ENCODE measurements around the gene CFLAR. TPM values are rescaled to one million over a fixed set of nuclear protein-coding genes. Genes with fewer than 3 reads are reported as not detected.

Gene CFLAR
- total and polyA plus RNA-seq, 2 of the 13 experiments (the other 11 are each of a cell fraction or from before 2014, with no cell fraction given): 43.8 to 92.1 TPM

DNA sequence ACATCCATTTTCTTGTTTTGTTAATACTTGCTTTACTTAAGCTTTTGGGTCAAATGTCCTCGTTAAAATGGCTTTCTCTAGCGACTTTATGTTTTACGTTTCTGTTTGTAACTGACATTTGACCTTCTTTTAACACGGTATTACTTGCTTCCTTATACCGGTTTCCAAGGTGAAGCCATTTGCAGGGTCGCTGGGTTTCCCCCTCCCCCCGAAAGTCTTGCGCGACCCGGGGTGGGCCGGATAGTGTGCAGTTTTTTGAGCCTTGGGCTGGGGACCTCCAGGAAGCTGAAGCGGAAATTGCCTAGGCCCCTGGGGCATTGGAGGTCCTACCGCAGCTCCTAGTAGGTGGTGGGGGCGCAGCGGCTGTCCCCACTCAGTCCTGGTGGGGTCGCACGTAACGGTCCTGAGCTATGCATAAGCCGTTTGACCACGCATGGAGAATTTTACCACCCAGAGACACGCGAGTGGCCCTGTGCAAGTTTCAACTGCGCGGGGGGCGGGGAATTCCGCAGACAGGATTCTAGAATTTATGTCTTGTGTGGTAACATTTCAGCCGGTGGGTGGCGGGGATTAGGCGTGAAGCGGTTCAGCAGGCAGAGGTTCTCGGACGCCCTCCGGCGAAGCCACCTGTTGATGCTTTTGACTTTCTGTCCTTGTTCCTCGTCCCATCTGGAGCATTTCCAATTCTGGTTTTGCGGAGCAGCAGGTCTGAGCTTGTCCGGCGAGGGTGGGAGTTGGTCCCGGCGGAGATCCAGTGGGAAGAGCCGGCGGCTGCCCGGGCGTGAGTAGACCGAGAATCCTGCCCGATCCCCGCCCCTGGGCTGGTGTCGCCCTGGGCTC lies 2.4 kb downstream of the CFLAR start (continued):
- TF ChIP-seq ZNF124 (CRISPR knock-in tag; IDR thresholded peaks at IDR 0.05) (no peak; the same call in 1 of the 2 replicates), GTF3A (CRISPR knock-in tag; conservative IDR thresholded peaks at IDR 0.05) (peak; percentile 99), AHR (CRISPR knock-in tag; IDR thresholded peaks at IDR 0.05) (0 out of 2 replicates have a peak, but pooled peaks have one; percentile 74), TEAD3 (CRISPR knock-in tag; optimal IDR thresholded peaks at IDR 0.05; ENCODE audit: borderline replicate concordance) (peak; percentile 91), MEIS2 (CRISPR knock-in tag; IDR thresholded peaks at IDR 0.05) (peak; percentile 70), ZNF3 (CRISPR knock-in tag; IDR thresholded peaks at IDR 0.05) (no peak; the same call in 1 of the 2 replicates), ZNF674 (CRISPR knock-in tag; IDR thresholded peaks at IDR 0.05; ENCODE audit: low read depth) (no peak), KDM4B (CRISPR knock-in tag; IDR thresholded peaks at IDR 0.05) (no peak), KLF13 (CRISPR knock-in tag; IDR thresholded peaks at IDR 0.05) (no peak), ZNF549 (CRISPR knock-in tag; IDR thresholded peaks at IDR 0.05) (no peak), ZSCAN30 (CRISPR knock-in tag; IDR thresholded peaks at IDR 0.05) (no peak), EZH2 (conservative IDR thresholded peaks at IDR 0.05; ENCODE audit: low read depth, low read length) (no peak), ZNF75D (CRISPR knock-in tag; IDR thresholded peaks at IDR 0.05; ENCODE audit: borderline replicate concordance) (no peak), ZNF34 (CRISPR knock-in tag; IDR thresholded peaks at IDR 0.05; ENCODE audit: borderline replicate concordance) (peak; percentile 87; the same call in 1 of the 2 replicates), SKI (IDR thresholded peaks at IDR 0.05; ENCODE audit: partially characterized antibody) (peak; percentile 74), NR1H2 (CRISPR knock-in tag; IDR thresholded peaks at IDR 0.05; ENCODE audit: borderline replicate concordance, low read depth) (no peak), SIN3A (IDR thresholded peaks at IDR 0.05; ENCODE audit: borderline replicate concordance, low read depth, low read length) (peak; percentile 73; the same call in 1 of the 2 replicates), ZFP41 (CRISPR knock-in tag; IDR thresholded peaks at IDR 0.05; ENCODE audit: borderline replicate concordance) (no peak), ZEB1 (IDR thresholded peaks at IDR 0.05; ENCODE audit: insufficient replicate concordance, low read depth) (no peak), ZNF331 (CRISPR knock-in tag; IDR thresholded peaks at IDR 0.05) (peak; percentile 56; the same call in 1 of the 2 replicates), ZNF816 (CRISPR knock-in tag; IDR thresholded peaks at IDR 0.05; ENCODE audit: borderline replicate concordance) (peak; percentile 86; the same call in 1 of the 2 replicates), REL (CRISPR knock-in tag; conservative IDR thresholded peaks at IDR 0.05) (no peak)
- TF ChIP-seq, protein P1, sequence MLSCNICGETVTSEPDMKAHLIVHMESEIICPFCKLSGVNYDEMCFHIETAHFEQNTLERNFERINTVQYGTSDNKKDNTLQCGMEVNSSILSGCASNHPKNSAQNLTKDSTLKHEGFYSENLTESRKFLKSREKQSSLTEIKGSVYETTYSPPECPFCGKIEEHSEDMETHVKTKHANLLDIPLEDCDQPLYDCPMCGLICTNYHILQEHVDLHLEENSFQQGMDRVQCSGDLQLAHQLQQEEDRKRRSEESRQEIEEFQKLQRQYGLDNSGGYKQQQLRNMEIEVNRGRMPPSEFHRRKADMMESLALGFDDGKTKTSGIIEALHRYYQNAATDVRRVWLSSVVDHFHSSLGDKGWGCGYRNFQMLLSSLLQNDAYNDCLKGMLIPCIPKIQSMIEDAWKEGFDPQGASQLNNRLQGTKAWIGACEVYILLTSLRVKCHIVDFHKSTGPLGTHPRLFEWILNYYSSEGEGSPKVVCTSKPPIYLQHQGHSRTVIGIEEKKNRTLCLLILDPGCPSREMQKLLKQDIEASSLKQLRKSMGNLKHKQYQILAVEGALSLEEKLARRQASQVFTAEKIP (CRISPR knock-in tag; IDR thresholded peaks at IDR 0.05; ENCODE audit: borderline replicate concordance): no peak
- TF ChIP-seq, protein P2, sequence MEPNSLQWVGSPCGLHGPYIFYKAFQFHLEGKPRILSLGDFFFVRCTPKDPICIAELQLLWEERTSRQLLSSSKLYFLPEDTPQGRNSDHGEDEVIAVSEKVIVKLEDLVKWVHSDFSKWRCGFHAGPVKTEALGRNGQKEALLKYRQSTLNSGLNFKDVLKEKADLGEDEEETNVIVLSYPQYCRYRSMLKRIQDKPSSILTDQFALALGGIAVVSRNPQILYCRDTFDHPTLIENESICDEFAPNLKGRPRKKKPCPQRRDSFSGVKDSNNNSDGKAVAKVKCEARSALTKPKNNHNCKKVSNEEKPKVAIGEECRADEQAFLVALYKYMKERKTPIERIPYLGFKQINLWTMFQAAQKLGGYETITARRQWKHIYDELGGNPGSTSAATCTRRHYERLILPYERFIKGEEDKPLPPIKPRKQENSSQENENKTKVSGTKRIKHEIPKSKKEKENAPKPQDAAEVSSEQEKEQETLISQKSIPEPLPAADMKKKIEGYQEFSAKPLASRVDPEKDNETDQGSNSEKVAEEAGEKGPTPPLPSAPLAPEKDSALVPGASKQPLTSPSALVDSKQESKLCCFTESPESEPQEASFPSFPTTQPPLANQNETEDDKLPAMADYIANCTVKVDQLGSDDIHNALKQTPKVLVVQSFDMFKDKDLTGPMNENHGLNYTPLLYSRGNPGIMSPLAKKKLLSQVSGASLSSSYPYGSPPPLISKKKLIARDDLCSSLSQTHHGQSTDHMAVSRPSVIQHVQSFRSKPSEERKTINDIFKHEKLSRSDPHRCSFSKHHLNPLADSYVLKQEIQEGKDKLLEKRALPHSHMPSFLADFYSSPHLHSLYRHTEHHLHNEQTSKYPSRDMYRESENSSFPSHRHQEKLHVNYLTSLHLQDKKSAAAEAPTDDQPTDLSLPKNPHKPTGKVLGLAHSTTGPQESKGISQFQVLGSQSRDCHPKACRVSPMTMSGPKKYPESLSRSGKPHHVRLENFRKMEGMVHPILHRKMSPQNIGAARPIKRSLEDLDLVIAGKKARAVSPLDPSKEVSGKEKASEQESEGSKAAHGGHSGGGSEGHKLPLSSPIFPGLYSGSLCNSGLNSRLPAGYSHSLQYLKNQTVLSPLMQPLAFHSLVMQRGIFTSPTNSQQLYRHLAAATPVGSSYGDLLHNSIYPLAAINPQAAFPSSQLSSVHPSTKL (CRISPR knock-in tag; IDR thresholded peaks at IDR 0.05): peak; percentile 63
- TF ChIP-seq, protein P3, sequence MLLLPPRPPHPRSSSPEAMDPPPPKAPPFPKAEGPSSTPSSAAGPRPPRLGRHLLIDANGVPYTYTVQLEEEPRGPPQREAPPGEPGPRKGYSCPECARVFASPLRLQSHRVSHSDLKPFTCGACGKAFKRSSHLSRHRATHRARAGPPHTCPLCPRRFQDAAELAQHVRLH (CRISPR knock-in tag; IDR thresholded peaks at IDR 0.05; ENCODE audit: borderline replicate concordance, low read depth): peak; percentile 79
